ENCODE data around the gene GRM1. TPM values are rescaled to one million over a fixed set of nuclear protein-coding genes. Genes with fewer than 3 reads are reported as not detected.
"Not testable (repeated sequence)": the region's sequence is repeated elsewhere in the genome, so short reads cannot be mapped to it uniquely, and the experiment has no call there.

The GRM1 gene
- total and polyA plus RNA-seq, 4 experiments from 2014 or later: not detected

GRCh38 chr6:146269482-146269881 lies 240.6 kb downstream of the GRM1 start:
- H3K9me3 Mint-ChIP-seq: peaks cover 0 to 3% (median 2%) of the 10 kb centered on the region in 8 donors
- Histone ChIP-seq H3K36me3 (ENCODE audit: insufficient read depth, low read length) (no peaks in the 10 kb centered on the region), H3K27me3 (ENCODE audit: insufficient read depth, low read length) (no peaks in the 10 kb centered on the region), H3K27ac (ENCODE audit: low read depth, low read length) (no peak overlapping the region), H3K4me1 (ENCODE audit: insufficient read depth, low read length) (no peaks in the 10 kb centered on the region), H3K9me3 (ENCODE audit: control insufficient read depth in 1 of 2, low read length in 2 of 2) (no peaks in the 10 kb centered on the region), H3K4me3 (ENCODE audit: low read length in 2 of 2) (no peak overlapping the region)
- H3K4me3 Mint-ChIP-seq: no peak overlapping the region
- DNase-seq: no peak
- no peak overlapping the region for H3K27ac Mint-ChIP-seq
- intact Hi-C loops (cut with micrococcal nuclease): no loop called here
- H3K27me3 Mint-ChIP-seq: peaks cover 0 to 1% of the 10 kb centered on the region in 2 donors
- no peaks in the 10 kb centered on the region for H3K4me1 Mint-ChIP-seq
- ChIA-PET CTCF (ENCODE audit: partially characterized antibody) (no interaction called here), POLR2A (ENCODE audit: partially characterized antibody) (no interaction called here)
- no peaks in the 10 kb centered on the region for H3K36me3 Mint-ChIP-seq

DNA sequence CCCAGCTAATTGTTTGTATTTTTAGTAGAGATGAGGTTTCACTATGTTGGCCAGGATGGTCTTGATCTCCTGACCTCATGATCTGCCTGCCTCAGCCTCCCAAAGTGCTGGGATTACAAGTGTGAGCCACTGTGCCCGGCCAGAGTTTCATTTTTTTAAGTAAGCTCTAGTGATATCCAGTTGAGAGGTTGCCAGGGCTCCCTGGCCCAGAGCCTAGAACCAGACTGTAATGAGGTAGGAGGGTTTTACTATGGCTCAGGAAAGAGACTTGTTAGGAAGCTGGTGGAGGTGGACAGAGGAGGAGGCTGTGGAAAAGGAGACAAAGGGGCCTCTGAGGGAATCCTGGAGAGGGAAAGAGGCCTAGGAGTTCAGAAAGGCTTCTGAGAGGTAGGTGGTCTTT lies 242.3 kb downstream of the GRM1 start:
- H3K27me3 ChIP-seq (ENCODE audit: insufficient read depth, low read length); H3K27ac ChIP-seq (ENCODE audit: low read depth, low read length); DNase-seq; H3K4me3 ChIP-seq (ENCODE audit: low read length in 2 of 2); POLR2A ChIA-PET (ENCODE audit: partially characterized antibody); H3K36me3 Mint-ChIP-seq; H3K36me3 ChIP-seq (ENCODE audit: insufficient read depth, low read length); H3K9me3 Mint-ChIP-seq; H3K4me1 Mint-ChIP-seq; CTCF ChIA-PET (ENCODE audit: partially characterized antibody); H3K4me3 Mint-ChIP-seq; H3K4me1 ChIP-seq (ENCODE audit: insufficient read depth, low read length); H3K27ac Mint-ChIP-seq; H3K9me3 ChIP-seq (ENCODE audit: control insufficient read depth in 1 of 2, low read length in 2 of 2); intact Hi-C loops (cut with micrococcal nuclease); H3K27me3 Mint-ChIP-seq: not testable (repeated sequence)

DNA sequence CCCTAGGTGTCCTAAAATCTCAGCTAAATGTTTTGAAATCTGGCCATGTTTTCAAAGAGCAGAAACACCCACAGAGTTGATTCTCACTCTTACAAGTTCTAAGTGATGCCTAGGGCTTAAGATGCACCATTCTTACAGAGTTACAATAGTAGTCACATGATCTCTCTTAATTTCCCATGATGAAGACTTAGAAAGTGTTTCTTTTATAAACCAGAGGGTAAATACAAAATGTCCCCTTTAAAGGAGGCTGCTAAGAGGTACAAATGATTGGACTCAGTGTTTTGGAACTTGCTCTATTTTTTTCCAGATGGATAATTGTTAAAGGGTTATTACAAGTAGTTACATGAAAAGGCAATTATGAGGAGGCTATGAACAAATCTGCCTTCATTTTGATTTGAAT lies 244.6 kb downstream of the GRM1 start:
- peaks cover 0 to 1% (median 0%) of the 10 kb centered on the region in 8 donors for H3K9me3 Mint-ChIP-seq
- Histone ChIP-seq H3K27ac (ENCODE audit: low read depth, low read length) (no peak overlapping the region), H3K9me3 (ENCODE audit: control insufficient read depth in 1 of 2, low read length in 2 of 2) (no peaks in the 10 kb centered on the region), H3K36me3 (ENCODE audit: insufficient read depth, low read length) (no peaks in the 10 kb centered on the region), H3K27me3 (ENCODE audit: insufficient read depth, low read length) (no peaks in the 10 kb centered on the region), H3K4me3 (ENCODE audit: low read length in 2 of 2) (no peak overlapping the region), H3K4me1 (ENCODE audit: insufficient read depth, low read length) (no peaks in the 10 kb centered on the region)
- H3K4me3 Mint-ChIP-seq: no peak overlapping the region
- no peaks in the 10 kb centered on the region for H3K27me3 Mint-ChIP-seq
- H3K27ac Mint-ChIP-seq: no peak overlapping the region
- POLR2A ChIA-PET (ENCODE audit: partially characterized antibody): no interaction called here
- no peaks in the 10 kb centered on the region for H3K36me3 Mint-ChIP-seq
- H3K4me1 Mint-ChIP-seq: no peaks in the 10 kb centered on the region
- CTCF ChIA-PET (ENCODE audit: partially characterized antibody): interaction anchor here (1.0 kb wide), 1 partner anchor 28 kb away, joined by 3 read pairs; no protein-coding TSS in a partner anchor
- intact Hi-C loops (cut with micrococcal nuclease): no loop called here
- no peak for DNase-seq

DNA sequence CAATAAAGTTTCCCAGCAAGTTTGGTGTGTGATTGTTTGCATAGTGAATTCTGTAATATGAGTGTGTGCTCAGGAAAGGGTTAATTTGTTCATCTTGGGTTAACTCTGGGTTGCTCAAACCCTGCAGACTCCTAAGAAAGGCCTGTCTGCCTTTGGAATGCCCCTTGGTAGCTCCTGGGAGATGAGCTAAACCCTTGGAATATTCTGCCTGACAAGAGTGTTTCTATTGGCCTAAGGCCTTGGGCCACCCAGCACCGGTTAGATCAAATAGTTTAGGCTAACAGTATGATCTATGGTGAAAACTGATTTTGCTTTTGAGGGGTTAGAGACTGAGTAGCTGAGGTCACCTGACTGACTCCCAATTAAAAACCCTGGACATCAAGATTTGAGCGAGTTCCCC lies 248.3 kb downstream of the GRM1 start:
- Histone ChIP-seq H3K9me3 (ENCODE audit: control insufficient read depth in 1 of 2, low read length in 2 of 2) (no peaks in the 10 kb centered on the region), H3K4me1 (ENCODE audit: insufficient read depth, low read length) (no peaks in the 10 kb centered on the region), H3K27ac (ENCODE audit: low read depth, low read length) (no peak overlapping the region), H3K36me3 (ENCODE audit: insufficient read depth, low read length) (no peaks in the 10 kb centered on the region), H3K4me3 (ENCODE audit: low read length in 2 of 2) (no peak overlapping the region), H3K27me3 (ENCODE audit: insufficient read depth, low read length) (no peaks in the 10 kb centered on the region)
- H3K36me3 Mint-ChIP-seq: no peaks in the 10 kb centered on the region
- intact Hi-C loops (cut with micrococcal nuclease): no loop called here
- H3K4me1 Mint-ChIP-seq: no peaks in the 10 kb centered on the region
- H3K27ac Mint-ChIP-seq: no peak overlapping the region
- POLR2A ChIA-PET (ENCODE audit: partially characterized antibody): no interaction called here
- peaks cover 0 to 1% (median 0%) of the 10 kb centered on the region in 8 donors for H3K9me3 Mint-ChIP-seq
- DNase-seq: no peak
- no peak overlapping the region for H3K4me3 Mint-ChIP-seq
- H3K27me3 Mint-ChIP-seq: no peaks in the 10 kb centered on the region
- CTCF ChIA-PET (ENCODE audit: partially characterized antibody): no interaction called here

GRCh38 chr6:146281651-146282362 lies 252.9 kb downstream of the GRM1 start:
- no peaks in the 10 kb centered on the region for H3K36me3 Mint-ChIP-seq
- H3K27ac Mint-ChIP-seq: no peak overlapping the region
- H3K4me3 ChIP-seq (ENCODE audit: low read length in 2 of 2): no peak overlapping the region
- H3K27me3 ChIP-seq (ENCODE audit: insufficient read depth, low read length): no peaks in the 10 kb centered on the region
- no peaks in the 10 kb centered on the region for H3K4me1 ChIP-seq (ENCODE audit: insufficient read depth, low read length)
- H3K9me3 ChIP-seq (ENCODE audit: control insufficient read depth in 1 of 2, low read length in 2 of 2): no peaks in the 10 kb centered on the region
- CTCF ChIA-PET (ENCODE audit: partially characterized antibody): no interaction called here
- no peaks in the 10 kb centered on the region for H3K4me1 Mint-ChIP-seq
- DNase-seq: no peak
- peaks cover 0 to 2% (median 0%) of the 10 kb centered on the region in 8 donors for H3K9me3 Mint-ChIP-seq
- POLR2A ChIA-PET (ENCODE audit: partially characterized antibody): no interaction called here
- intact Hi-C loops (cut with micrococcal nuclease): no loop called here
- no peak overlapping the region for H3K4me3 Mint-ChIP-seq
- H3K27me3 Mint-ChIP-seq: no peaks in the 10 kb centered on the region
- no peaks in the 10 kb centered on the region for H3K36me3 ChIP-seq (ENCODE audit: insufficient read depth, low read length)
- no peak overlapping the region for H3K27ac ChIP-seq (ENCODE audit: low read depth, low read length)

DNA sequence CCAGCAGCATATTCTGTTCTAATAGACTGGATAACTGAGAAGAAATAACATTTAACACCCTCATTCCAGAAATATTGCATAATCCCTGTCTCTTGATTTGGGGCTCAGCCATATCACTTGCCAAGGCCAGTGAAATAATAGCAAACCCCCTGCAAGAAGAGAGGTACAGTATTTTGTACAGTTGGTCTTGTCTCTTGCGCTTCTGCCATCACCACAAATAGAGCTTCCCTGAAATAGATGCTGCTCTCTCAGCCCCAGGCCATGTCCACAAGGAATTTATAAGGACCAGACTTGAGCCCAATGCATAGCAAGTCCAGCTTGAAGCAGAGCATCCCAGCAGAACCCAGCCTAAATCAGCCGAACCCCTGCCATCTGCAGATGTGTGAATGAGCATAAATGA lies 254.0 kb downstream of the GRM1 start:
- Mint-ChIP-seq H3K36me3 (no peaks in the 10 kb centered on the region), H3K27me3 (no peaks in the 10 kb centered on the region), H3K9me3 (peaks cover 0 to 2% (median 0%) of the 10 kb centered on the region in 8 donors), H3K27ac (no peak overlapping the region), H3K4me3 (no peak overlapping the region), H3K4me1 (no peaks in the 10 kb centered on the region)
- Histone ChIP-seq H3K36me3 (ENCODE audit: insufficient read depth, low read length) (no peaks in the 10 kb centered on the region), H3K9me3 (ENCODE audit: control insufficient read depth in 1 of 2, low read length in 2 of 2) (no peaks in the 10 kb centered on the region), H3K4me1 (ENCODE audit: insufficient read depth, low read length) (no peaks in the 10 kb centered on the region), H3K4me3 (ENCODE audit: low read length in 2 of 2) (no peak overlapping the region), H3K27ac (ENCODE audit: low read depth, low read length) (no peak overlapping the region), H3K27me3 (ENCODE audit: insufficient read depth, low read length) (no peaks in the 10 kb centered on the region)
- POLR2A ChIA-PET (ENCODE audit: partially characterized antibody): no interaction called here
- intact Hi-C loops (cut with micrococcal nuclease): no loop called here
- CTCF ChIA-PET (ENCODE audit: partially characterized antibody): no interaction called here
- no peak for DNase-seq

- peaks cover 0 to 2% (median 0%) of the 10 kb centered on the region in 8 donors for H3K9me3 Mint-ChIP-seq
- H3K27me3 ChIP-seq (ENCODE audit: insufficient read depth, low read length): no peaks in the 10 kb centered on the region
- no peaks in the 10 kb centered on the region for H3K4me1 Mint-ChIP-seq
- no peaks in the 10 kb centered on the region for H3K36me3 ChIP-seq (ENCODE audit: insufficient read depth, low read length)
- H3K27ac Mint-ChIP-seq: no peak overlapping the region
- no peak overlapping the region for H3K4me3 ChIP-seq (ENCODE audit: low read length in 2 of 2)
- H3K4me3 Mint-ChIP-seq: no peak overlapping the region
- CTCF ChIA-PET (ENCODE audit: partially characterized antibody): no interaction called here
- H3K9me3 ChIP-seq (ENCODE audit: control insufficient read depth in 1 of 2, low read length in 2 of 2): no peaks in the 10 kb centered on the region
- H3K27me3 Mint-ChIP-seq: no peaks in the 10 kb centered on the region
- no peaks in the 10 kb centered on the region for H3K4me1 ChIP-seq (ENCODE audit: insufficient read depth, low read length)
- H3K27ac ChIP-seq (ENCODE audit: low read depth, low read length): no peak overlapping the region
- POLR2A ChIA-PET (ENCODE audit: partially characterized antibody): no interaction called here
- DNase-seq: no peak
- no peaks in the 10 kb centered on the region for H3K36me3 Mint-ChIP-seq
- intact Hi-C loops (cut with micrococcal nuclease): no loop called here
These were observed 255.4 kb downstream of the GRM1 start for GRCh38 chr6:146284311-146284710.

GRCh38 chr6:146286961-146287360 lies 258.1 kb downstream of the GRM1 start:
- Histone ChIP-seq H3K36me3 (ENCODE audit: insufficient read depth, low read length) (no peaks in the 10 kb centered on the region), H3K27ac (ENCODE audit: low read depth, low read length) (no peak overlapping the region), H3K27me3 (ENCODE audit: insufficient read depth, low read length) (no peaks in the 10 kb centered on the region), H3K4me1 (ENCODE audit: insufficient read depth, low read length) (no peaks in the 10 kb centered on the region), H3K4me3 (ENCODE audit: low read length in 2 of 2) (no peak overlapping the region), H3K9me3 (ENCODE audit: control insufficient read depth in 1 of 2, low read length in 2 of 2) (no peaks in the 10 kb centered on the region)
- Mint-ChIP-seq H3K36me3 (no peaks in the 10 kb centered on the region), H3K27ac (no peak overlapping the region), H3K4me1 (no peaks in the 10 kb centered on the region), H3K27me3 (peaks cover 0 to 2% of the 10 kb centered on the region in 2 donors), H3K9me3 (peaks cover 0 to 2% (median 0%) of the 10 kb centered on the region in 8 donors), H3K4me3 (no peak overlapping the region)
- CTCF ChIA-PET (ENCODE audit: partially characterized antibody): no interaction called here
- POLR2A ChIA-PET (ENCODE audit: partially characterized antibody): no interaction called here
- intact Hi-C loops (cut with micrococcal nuclease): no loop called here
- DNase-seq: no peak
